Neural progenitor cell (in vitro differentiated cells): Measurements from ENCODE around the gene FAM174C.

ENCODE experiments used
- CTCF ChIP-seq: fragments of 200-600 bp; sonication (generic); IDR thresholded peaks from 2 replicates; pipeline ENCODE4 v1.5.1; 2017; ENCODE audit warnings: antibody characterized with exemption, mild to moderate bottlenecking
- EZH2 ChIP-seq: fragments of 200-600 bp; sonication (generic); IDR thresholded peaks from 2 replicates; pipeline ENCODE4 v1.6.1; 2017; ENCODE audit warnings: antibody characterized with exemption, mild to moderate bottlenecking, moderate library complexity
- EZH2phosphoT487 ChIP-seq: fragments of 200-600 bp; sonication (generic); IDR thresholded peaks from 2 replicates; pipeline ENCODE4 v1.6.1; 2017; ENCODE audit warnings: antibody characterized with exemption

- TF ChIP-seq CTCF (no peak), EZH2phosphoT487 (no peak), EZH2 (no peak)
Observed at GRCh38 chr19:1302533-1303239, 27.4 kb downstream of the FAM174C start.
